Stimulated activated naive CD8-positive, alpha-beta T cell treated with anti-CD3 and anti-CD28 coated beads, Interleukin-15, Interleukin-2, amounts not matched to agents 100 ng/mL and 50 ng/mL, for 24 hours (primary cell): ENCODE measurements around the gene INTS1.
A peak's percentile ranks its signal among the peaks of the same experiment; 100 is the strongest.

Source experiments
- H3K27ac Mint-ChIP-seq: one replicate; pipeline ENCODE4 v1.8.0; 2021; ENCODE audit warnings: mild to moderate bottlenecking, mixed read lengths
- H3K27me3 Mint-ChIP-seq: one replicate; pipeline ENCODE4 v1.8.0; 2021; ENCODE audit warnings: mixed read lengths
- H3K36me3 Mint-ChIP-seq: one replicate; pipeline ENCODE4 v1.8.0; 2021; ENCODE audit warnings: low read depth, mixed read lengths
- H3K4me1 Mint-ChIP-seq: one replicate; pipeline ENCODE4 v1.8.0; 2021; ENCODE audit warnings: low read depth, mixed read lengths
- H3K4me3 Mint-ChIP-seq: one replicate; pipeline ENCODE4 v1.8.0; 2021; ENCODE audit warnings: mild to moderate bottlenecking, mixed read lengths
- H3K9me3 Mint-ChIP-seq: one replicate; pipeline ENCODE4 v1.8.0; 2021; ENCODE audit warnings: mixed read lengths

Gene INTS1

DNA sequence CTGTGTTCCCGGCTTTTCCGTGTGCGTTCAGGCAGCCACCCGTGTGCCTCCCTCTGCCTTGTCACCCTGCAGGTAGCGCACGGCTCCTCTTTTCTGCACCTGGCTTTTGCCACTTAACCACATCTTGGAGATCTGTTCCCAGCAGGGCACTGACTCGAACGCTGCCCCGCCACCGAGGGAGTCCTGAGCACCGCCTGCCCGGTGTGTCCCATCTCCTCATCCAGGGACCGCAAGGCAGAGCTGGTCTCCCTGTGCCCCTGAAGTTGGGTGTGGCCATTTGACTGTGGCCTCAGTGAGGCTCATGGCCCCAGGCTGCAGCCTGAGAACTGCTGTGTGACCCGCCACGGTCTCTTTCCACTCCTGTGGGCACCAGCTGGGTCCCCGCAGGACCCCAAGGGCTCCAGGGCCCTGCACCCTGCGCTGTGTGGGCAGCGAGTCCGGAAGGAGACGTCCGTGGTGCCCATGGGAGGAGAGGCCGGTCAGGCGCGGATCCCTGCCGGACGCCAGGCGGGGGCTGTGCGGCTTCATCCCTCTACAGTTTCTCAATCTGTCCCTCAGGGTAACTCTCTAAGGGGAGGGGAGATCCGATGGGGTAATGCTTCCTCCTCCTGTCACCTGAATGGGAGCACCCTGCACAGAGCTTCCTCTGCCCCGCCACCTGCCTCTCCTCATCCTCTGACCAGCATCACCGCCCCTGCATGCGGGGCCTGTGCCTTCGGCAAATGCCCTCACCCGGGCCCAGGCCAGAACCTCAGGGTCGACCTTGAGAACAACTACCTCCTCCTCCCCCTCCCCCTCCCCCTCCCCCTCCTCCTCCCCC lies 1.8 kb upstream of the INTS1 start:
- peaks cover 11% of the 10 kb centered on the region for H3K36me3 Mint-ChIP-seq
- peak overlapping the region; percentile 89 for H3K4me3 Mint-ChIP-seq
- H3K27ac Mint-ChIP-seq, result peak overlapping the region; percentile 49
- peaks cover 55% of the 10 kb centered on the region for H3K4me1 Mint-ChIP-seq
- no peaks in the 10 kb centered on the region for H3K9me3 Mint-ChIP-seq
- no peaks in the 10 kb centered on the region for H3K27me3 Mint-ChIP-seq

DNA sequence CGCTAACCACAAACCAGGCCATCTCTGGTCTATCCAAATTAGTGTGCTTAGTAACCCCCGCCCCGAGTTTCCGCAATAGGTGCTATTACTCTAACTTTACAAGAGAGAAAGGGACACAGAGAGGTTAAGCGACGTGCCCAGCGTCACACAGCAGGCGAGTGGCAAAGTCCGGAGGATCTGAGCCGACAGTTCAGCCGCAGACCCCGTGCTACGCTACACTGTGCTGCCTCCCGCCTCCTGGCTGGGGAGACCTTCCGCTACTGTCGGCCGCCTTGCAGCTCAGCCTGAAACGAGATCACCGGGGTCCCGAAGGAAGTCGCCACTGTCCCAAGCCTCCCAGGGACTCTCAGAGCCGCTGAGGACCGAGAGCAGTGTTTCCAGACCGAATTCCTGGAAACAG lies 799 bp downstream of the INTS1 start:
- Mint-ChIP-seq H3K27ac (peak overlapping the region; percentile 78), H3K4me3 (peak overlapping the region; percentile 89), H3K9me3 (no peaks in the 10 kb centered on the region), H3K27me3 (no peaks in the 10 kb centered on the region), H3K36me3 (peaks cover 17% of the 10 kb centered on the region), H3K4me1 (peaks cover 44% of the 10 kb centered on the region)

DNA sequence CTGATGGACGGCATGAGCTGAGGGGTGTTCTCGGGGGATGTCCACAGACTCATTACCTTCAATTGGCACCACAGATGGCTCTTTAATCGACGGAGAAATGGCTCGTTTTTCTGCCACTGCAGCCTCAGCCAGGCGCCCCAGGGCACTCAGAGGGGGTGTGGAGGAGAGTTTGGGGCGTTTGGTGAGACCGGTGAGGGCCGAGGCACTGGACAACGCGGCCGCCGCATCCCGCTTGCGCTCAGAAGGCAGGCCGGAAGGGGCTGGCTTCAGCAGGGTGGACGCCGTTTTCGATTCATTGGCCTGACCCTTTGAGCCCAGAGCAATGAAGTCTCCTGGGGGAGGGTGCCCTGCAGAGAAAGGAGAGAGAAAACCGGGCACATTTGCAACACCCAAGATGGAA lies 1.3 kb downstream of the INTS1 start:
- peak overlapping the region; percentile 78 for H3K27ac Mint-ChIP-seq
- H3K9me3 Mint-ChIP-seq, result no peaks in the 10 kb centered on the region
- no peaks in the 10 kb centered on the region for H3K27me3 Mint-ChIP-seq
- H3K36me3 Mint-ChIP-seq, result peaks cover 17% of the 10 kb centered on the region
- H3K4me3 Mint-ChIP-seq, result peak overlapping the region; percentile 89
- peaks cover 41% of the 10 kb centered on the region for H3K4me1 Mint-ChIP-seq

DNA sequence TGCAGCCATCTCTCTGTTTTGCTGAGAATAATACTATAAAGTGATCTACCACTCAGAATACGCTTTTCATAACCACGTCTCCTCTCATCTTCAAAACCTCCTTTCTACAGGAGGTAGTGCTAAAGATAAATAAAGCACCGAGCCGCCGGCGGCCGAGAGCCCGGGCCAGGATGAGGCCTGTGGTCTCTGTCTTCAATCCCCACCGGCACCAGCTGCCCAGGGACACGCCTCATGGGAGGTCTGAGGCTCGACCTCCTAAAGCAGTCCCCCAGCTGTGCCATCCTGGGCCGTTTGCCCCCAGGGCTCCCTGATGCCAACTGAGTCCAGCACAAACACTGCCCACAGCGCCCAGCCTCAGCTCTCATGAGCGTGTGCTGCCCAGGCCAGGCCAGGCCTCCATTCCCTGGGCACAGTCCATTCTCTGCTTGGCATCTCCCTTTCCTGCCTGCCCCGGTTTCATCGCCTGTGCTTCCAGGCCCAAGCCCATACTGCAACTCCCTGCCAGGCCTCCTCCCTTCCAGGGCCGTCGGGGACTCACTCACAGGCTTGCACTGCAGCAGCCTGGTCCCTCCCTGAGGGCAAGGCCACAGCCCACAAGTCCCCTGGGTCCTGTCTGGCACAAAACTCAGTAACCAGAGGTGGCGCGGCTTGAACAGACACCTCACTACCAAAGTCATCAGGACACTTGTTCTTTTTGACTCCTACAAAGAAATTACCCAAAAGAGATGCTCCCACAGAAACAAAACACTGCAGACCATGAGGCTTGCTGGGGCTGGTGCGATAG lies 2.5 kb downstream of the INTS1 start:
- no peak overlapping the region for H3K27ac Mint-ChIP-seq
- peaks cover 22% of the 10 kb centered on the region for H3K36me3 Mint-ChIP-seq
- H3K27me3 Mint-ChIP-seq, result no peaks in the 10 kb centered on the region
- peak overlapping the region; percentile 89 for H3K4me3 Mint-ChIP-seq
- peaks cover 32% of the 10 kb centered on the region for H3K4me1 Mint-ChIP-seq
- H3K9me3 Mint-ChIP-seq, result no peaks in the 10 kb centered on the region

DNA sequence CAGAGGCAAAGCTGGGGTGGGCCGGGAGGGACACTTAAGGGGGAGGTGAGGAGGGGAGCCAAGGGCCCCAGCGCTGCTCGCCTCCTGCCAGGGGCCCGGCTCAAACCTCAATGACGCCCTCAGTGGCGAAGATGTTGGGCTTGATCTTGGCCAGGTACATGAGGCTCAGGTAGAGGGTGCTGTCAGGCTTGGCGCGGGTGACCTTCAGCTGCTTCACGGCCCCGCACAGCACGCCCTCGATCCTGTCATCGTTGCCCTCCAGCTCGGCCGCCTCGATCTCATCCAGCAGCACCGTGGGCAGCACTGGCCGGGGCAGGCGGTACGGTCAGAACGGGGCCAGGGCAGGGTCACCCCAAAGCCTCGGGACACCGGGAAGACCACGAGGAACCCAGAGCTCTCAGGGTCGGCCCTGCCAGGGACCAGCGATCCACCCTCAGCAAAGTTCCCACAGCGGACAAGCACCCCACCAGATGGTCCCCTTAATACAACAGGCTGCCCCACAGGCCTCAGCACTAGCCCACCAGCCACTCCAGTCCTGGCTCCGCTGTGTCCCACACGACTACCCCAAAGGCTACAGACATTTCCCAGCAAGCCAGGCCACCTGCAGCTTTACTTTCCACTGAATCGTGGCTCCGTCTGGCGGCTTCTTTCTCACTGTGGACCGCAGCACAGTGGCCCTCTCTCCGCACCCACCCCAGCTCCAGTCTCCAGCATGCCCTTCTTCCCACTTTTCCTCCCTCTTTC lies 4.0 kb downstream of the INTS1 start:
- no peaks in the 10 kb centered on the region for H3K9me3 Mint-ChIP-seq
- peaks cover 26% of the 10 kb centered on the region for H3K36me3 Mint-ChIP-seq
- H3K27me3 Mint-ChIP-seq, result no peaks in the 10 kb centered on the region
- H3K4me3 Mint-ChIP-seq, result no peak overlapping the region
- peaks cover 22% of the 10 kb centered on the region for H3K4me1 Mint-ChIP-seq
- no peak overlapping the region for H3K27ac Mint-ChIP-seq

DNA sequence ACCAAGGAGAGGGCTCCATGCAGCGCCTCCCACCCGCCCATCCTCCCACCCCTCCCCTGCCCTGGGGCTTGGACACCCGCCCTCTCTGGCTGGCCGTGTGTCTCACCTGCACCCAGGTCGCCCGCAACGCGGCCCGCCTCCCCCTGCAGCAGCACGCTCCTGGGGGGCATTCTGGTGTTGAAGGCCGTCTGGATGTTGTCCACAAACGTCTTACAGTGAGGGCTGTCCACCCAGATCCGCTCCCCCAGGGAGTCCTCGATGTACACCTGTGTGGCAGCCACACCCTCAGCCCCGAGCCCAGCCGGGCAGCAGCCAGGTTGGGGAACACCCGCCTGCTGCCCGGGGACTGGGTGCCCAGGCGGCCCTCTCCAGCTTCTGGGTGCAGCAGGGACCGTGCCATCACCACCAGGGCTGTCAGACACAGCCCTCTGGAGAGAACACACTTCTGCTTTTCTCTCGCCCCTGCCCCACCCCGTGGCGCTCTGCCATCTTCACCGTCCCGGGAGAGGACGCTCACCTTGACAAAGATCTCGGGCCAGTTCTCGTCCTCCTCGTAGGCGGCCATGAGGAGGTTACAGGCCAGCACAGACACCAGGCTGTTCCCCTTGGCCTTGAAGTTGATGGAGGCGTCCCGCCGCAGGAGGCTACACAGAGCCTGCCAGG lies 4.7 kb downstream of the INTS1 start:
- H3K4me1 Mint-ChIP-seq, result peaks cover 21% of the 10 kb centered on the region
- H3K27ac Mint-ChIP-seq, result no peak overlapping the region
- H3K9me3 Mint-ChIP-seq, result no peaks in the 10 kb centered on the region
- H3K27me3 Mint-ChIP-seq, result no peaks in the 10 kb centered on the region
- no peak overlapping the region for H3K4me3 Mint-ChIP-seq
- peaks cover 26% of the 10 kb centered on the region for H3K36me3 Mint-ChIP-seq

DNA sequence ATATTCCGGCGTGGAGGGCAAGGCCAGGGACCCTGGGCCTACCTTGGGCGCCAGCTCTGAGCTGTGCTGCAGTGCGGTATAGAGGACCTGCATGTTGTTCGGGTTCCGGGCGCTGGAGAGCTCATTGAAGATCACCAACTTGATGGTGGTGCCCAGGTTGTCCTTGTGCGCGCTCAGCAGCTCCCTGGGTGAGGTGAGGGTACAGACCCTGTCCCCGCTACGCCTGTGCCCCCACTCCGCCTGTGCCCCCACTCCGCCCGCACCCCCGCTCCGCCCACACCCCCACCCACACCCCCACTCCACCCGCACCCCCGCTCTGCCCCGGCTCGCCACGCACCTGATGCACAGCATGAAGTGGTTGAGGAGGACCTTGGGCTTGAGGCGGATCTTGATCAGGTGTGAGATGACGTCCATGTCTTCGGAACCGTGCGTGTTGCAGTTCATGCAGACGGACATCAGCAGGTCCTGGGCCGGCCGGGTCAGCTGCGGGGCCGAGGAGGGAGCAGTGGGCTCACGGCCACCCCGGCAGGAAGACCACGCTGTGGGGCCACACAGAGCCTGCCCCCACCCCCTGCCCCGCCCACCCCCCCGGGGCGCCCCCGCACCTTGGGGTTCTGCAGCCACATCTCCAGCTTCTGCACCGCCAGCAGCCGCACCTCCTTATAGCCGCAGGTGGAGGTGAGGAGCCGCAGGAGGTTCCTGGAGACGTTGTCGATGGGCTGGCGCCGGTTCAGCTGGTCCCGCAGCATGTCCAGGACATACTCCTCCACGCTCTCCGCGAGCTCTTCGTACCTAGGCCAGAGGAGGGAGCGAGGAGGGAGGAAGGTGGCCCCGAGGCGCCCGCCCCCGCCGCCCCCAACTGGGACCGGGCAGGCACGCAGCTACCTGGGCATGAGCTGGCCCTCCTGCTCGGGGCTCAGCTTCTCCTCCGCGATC lies 5.6 kb downstream of the INTS1 start:
- Mint-ChIP-seq H3K4me1 (peaks cover 18% of the 10 kb centered on the region), H3K27me3 (no peaks in the 10 kb centered on the region), H3K9me3 (no peaks in the 10 kb centered on the region), H3K36me3 (peaks cover 26% of the 10 kb centered on the region), H3K27ac (no peak overlapping the region), H3K4me3 (no peak overlapping the region)

DNA sequence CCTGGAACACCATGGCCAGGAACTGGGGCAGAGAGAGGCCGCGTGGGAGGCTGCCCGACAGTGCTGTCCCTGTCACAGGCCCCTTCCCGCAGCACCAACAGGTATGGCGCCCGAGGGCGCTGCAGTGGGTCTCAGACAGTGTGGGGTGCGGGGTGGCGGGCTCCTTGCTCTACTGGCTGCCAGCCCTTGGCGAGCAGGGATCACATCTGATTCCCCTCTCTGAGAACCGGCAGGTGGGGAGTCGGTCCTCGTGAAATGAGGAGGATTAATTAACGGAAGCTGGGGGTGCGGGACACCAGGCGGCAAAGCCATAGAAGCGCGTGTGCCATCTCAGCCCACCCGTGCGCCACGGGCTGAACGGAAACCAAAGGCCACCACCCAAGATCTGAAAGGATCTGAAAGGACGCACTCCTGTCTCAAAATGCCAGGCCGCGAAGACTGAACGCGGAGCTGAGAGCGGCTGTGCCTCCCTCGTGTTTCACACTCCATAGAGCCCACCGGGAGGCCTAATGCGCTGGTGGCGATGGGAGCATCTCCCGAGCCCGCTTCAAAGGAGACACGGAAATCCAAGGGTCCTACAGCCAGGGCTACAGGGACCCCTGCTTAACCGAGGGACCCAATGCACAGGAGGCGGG lies 6.8 kb downstream of the INTS1 start:
- Mint-ChIP-seq H3K4me1 (peaks cover 7% of the 10 kb centered on the region), H3K4me3 (no peak overlapping the region), H3K36me3 (peaks cover 27% of the 10 kb centered on the region), H3K27ac (no peak overlapping the region), H3K9me3 (no peaks in the 10 kb centered on the region), H3K27me3 (no peaks in the 10 kb centered on the region)

DNA sequence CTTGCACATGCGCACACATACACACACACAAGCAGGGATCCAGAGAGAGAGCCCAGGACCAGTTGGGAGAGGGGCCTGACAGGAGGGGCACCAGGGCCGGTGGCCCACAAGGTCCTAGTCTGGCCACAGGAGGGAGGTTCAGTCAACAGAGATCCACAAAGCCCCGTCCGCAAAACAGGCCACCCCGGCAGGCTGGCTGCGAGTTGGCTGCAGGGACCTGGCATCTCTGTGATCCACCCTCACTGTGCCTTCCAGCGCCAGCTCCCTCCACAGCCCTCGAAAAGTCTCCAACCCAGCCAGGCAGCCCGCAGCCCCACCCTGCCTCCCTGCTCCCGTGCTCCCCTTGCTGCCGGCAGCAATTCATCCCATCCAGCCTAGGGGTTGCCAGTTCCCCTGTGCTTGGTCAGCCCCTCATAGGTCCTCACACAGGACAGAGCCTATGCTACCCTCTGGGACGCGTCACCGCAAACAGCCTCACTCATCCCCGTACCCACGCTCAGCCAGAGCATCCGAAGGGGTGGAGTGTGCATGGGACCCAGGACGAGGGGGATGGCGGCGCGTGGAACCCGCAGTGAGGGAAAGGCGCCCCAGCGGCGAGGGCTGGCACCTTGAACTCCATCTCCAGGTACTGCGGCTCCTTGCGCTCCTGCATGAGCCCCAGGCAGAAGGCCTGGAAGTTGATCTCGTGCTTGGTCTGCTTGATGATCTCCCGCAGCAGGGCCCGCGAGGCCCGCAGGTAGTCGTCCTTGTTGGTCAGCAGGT lies 7.5 kb downstream of the INTS1 start:
- Mint-ChIP-seq H3K4me1 (no peaks in the 10 kb centered on the region), H3K9me3 (no peaks in the 10 kb centered on the region), H3K27ac (no peak overlapping the region), H3K4me3 (no peak overlapping the region), H3K27me3 (no peaks in the 10 kb centered on the region), H3K36me3 (peaks cover 30% of the 10 kb centered on the region)

DNA sequence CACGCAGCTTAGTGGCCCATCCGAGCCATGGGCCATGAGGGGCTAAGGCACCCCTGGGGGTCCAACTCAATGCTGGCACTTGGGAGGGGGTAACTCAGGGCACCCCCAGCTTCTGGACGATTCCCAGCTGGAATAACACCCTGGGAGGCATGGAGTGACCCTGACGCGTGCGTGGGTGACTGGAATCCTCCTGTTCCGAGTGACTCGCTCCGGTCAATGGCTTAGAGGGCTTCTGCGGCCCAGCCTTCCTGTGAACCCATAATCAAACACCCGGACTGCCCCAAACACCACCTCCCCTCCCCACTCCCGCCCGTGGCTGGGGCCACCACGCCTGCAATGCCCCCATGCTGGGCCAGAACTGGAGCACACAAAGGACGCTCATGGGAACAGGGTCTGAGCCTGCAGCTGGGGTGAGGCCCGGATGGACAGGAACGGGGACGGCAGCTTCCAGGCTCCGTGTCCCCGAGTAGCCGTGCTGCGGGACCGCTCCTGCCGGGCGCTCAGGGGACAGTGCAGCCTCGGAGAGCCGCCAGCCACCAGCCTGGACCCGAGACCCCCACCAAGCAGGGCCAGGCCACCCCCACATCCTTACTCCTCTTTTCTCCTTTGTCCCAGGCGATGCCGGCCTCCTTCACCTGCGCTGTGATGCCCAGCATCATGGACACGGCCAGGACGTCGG lies 8.5 kb downstream of the INTS1 start:
- Mint-ChIP-seq H3K36me3 (peaks cover 32% of the 10 kb centered on the region), H3K27me3 (no peaks in the 10 kb centered on the region), H3K4me3 (no peak overlapping the region), H3K9me3 (no peaks in the 10 kb centered on the region), H3K4me1 (no peaks in the 10 kb centered on the region), H3K27ac (no peak overlapping the region)

DNA sequence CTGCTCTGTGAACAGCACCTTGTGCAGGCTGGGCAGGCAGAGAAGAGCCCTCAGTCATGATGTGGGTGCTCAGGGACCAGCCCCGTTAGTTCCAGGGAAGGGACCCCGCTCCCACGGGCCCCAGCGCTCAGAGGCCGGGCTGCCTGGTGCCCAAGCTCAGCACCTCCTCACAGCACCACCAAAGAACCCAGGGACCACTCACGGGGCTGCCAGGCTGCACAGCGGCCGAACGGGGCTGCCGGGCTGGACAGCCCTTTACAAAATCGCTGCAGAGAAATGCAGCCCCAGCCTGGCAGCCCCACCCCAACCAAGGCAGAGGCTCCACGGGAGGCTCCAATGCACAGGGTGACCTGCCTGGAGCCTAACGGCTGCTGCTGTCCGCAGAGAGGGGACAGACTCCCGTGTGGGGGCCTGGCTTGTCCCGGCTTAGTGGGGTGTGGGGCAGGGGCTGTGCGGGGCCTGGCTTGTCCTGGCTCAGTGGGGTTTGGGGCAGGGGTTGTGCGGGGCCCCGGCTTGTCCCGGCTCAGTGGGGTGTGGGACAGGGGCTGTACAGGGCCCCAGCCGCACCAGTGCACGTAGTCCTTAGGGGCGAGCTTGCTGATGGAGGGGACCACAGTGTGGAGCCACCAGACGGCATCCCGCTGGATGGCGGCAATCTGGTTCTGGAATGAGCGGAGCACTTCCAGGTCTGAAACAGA lies 9.2 kb downstream of the INTS1 start:
- no peak overlapping the region for H3K27ac Mint-ChIP-seq
- H3K4me3 Mint-ChIP-seq, result no peak overlapping the region
- H3K27me3 Mint-ChIP-seq, result no peaks in the 10 kb centered on the region
- H3K4me1 Mint-ChIP-seq, result no peaks in the 10 kb centered on the region
- H3K36me3 Mint-ChIP-seq, result peaks cover 32% of the 10 kb centered on the region
- H3K9me3 Mint-ChIP-seq, result no peaks in the 10 kb centered on the region

DNA sequence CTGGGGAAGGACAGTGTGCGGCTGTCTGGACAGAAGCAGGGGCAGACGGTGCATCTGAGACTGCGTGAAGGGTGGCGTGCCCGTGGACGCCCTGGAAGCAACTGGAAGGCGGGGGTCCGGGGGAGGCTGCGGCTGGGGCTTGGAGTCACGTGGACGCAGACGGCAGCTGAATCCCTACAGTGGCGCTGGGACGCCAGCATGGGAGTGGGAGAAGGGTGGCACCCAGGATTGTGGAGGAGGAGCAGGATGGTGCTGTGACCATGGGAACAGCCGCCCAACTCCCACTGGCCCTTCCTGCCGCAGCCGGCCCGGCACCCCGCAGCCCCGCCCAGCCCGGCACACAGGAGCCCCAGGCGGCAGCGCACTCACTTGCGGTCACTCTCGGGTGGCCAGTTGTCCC lies 9.7 kb downstream of the INTS1 start:
- H3K4me1 Mint-ChIP-seq, result no peaks in the 10 kb centered on the region
- H3K27ac Mint-ChIP-seq, result no peak overlapping the region
- H3K9me3 Mint-ChIP-seq, result no peaks in the 10 kb centered on the region
- H3K27me3 Mint-ChIP-seq, result no peaks in the 10 kb centered on the region
- H3K4me3 Mint-ChIP-seq, result no peak overlapping the region
- peaks cover 32% of the 10 kb centered on the region for H3K36me3 Mint-ChIP-seq
